Measurements from ENCODE around the gene TMEM178B. TPM values are rescaled to one million over a fixed set of nuclear protein-coding genes. Genes with fewer than 3 reads are reported as not detected.
"Not testable (repeated sequence)": the region's sequence is repeated elsewhere in the genome, so short reads cannot be mapped to it uniquely, and the experiment has no call there.

Gene TMEM178B
- total RNA-seq, 2 experiments from 2014 or later, result 0.06 to 0.21 TPM

GRCh38 chr7:141177120-141177519 lies 103.3 kb downstream of the TMEM178B start:
- H3K36me3 Mint-ChIP-seq, H3K27ac Mint-ChIP-seq, H3K9me3 Mint-ChIP-seq, DNase-seq, H3K4me3 Mint-ChIP-seq, H3K4me1 Mint-ChIP-seq: not testable (repeated sequence)
- H3K27me3 Mint-ChIP-seq, result peaks cover 22% of the 10 kb centered on the region

GRCh38 chr7:141178486-141179135 lies 104.7 kb downstream of the TMEM178B start:
- no peak overlapping the region for H3K4me3 Mint-ChIP-seq
- DNase-seq, result no peak
- H3K27me3 Mint-ChIP-seq, result peaks cover 22% of the 10 kb centered on the region
- H3K4me1 Mint-ChIP-seq, result no peaks in the 10 kb centered on the region
- H3K36me3 Mint-ChIP-seq, result no peaks in the 10 kb centered on the region
- H3K9me3 Mint-ChIP-seq, result no peaks in the 10 kb centered on the region
- H3K27ac Mint-ChIP-seq, result no peak overlapping the region

- H3K27ac Mint-ChIP-seq, result no peak overlapping the region
- no peak overlapping the region for H3K4me3 Mint-ChIP-seq
- H3K27me3 Mint-ChIP-seq, result peaks cover 15% of the 10 kb centered on the region
- no peaks in the 10 kb centered on the region for H3K4me1 Mint-ChIP-seq
- no peaks in the 10 kb centered on the region for H3K9me3 Mint-ChIP-seq
- DNase-seq, result no peak
- H3K36me3 Mint-ChIP-seq, result no peaks in the 10 kb centered on the region
These were observed 107.9 kb downstream of the TMEM178B start for GRCh38 chr7:141181812-141182211.

- H3K4me1 Mint-ChIP-seq, result no peaks in the 10 kb centered on the region
- H3K27ac Mint-ChIP-seq, result no peak overlapping the region
- H3K36me3 Mint-ChIP-seq, result no peaks in the 10 kb centered on the region
These were observed 110.8 kb downstream of the TMEM178B start for GRCh38 chr7:141184532-141185190.

GRCh38 chr7:141185369-141185967 lies 111.6 kb downstream of the TMEM178B start:
- H3K27ac Mint-ChIP-seq, result no peak overlapping the region
- H3K4me3 Mint-ChIP-seq, result no peak overlapping the region
- no peaks in the 10 kb centered on the region for H3K4me1 Mint-ChIP-seq
- H3K27me3 Mint-ChIP-seq, result peaks cover 15% of the 10 kb centered on the region
- H3K9me3 Mint-ChIP-seq, result no peaks in the 10 kb centered on the region
- no peaks in the 10 kb centered on the region for H3K36me3 Mint-ChIP-seq
- DNase-seq, result no peak

More at GRCh38 chr7:141184532-141185190, 110.8 kb downstream of the TMEM178B start:
- Mint-ChIP-seq H3K27me3 (peaks cover 19% of the 10 kb centered on the region), H3K9me3 (no peaks in the 10 kb centered on the region), H3K4me3 (no peak overlapping the region)
- DNase-seq, result no peak

GRCh38 chr7:141189231-141189630 lies 115.4 kb downstream of the TMEM178B start:
- no peak overlapping the region for H3K4me3 Mint-ChIP-seq
- peaks cover 18% of the 10 kb centered on the region for H3K27me3 Mint-ChIP-seq
- H3K27ac Mint-ChIP-seq, result no peak overlapping the region
- DNase-seq, result no peak
- no peaks in the 10 kb centered on the region for H3K36me3 Mint-ChIP-seq
- H3K4me1 Mint-ChIP-seq, result no peaks in the 10 kb centered on the region
- H3K9me3 Mint-ChIP-seq, result no peaks in the 10 kb centered on the region

GRCh38 chr7:141190495-141190894 lies 116.6 kb downstream of the TMEM178B start:
- Mint-ChIP-seq H3K27me3 (peaks cover 19% of the 10 kb centered on the region), H3K4me3 (no peak overlapping the region), H3K36me3 (no peaks in the 10 kb centered on the region), H3K9me3 (no peaks in the 10 kb centered on the region), H3K27ac (no peak overlapping the region), H3K4me1 (no peaks in the 10 kb centered on the region)
- no peak for DNase-seq

- Mint-ChIP-seq H3K27me3 (peaks cover 18% of the 10 kb centered on the region), H3K4me3 (no peak overlapping the region), H3K36me3 (no peaks in the 10 kb centered on the region), H3K9me3 (no peaks in the 10 kb centered on the region), H3K27ac (no peak overlapping the region), H3K4me1 (no peaks in the 10 kb centered on the region)
- no peak for DNase-seq
These were observed 117.4 kb downstream of the TMEM178B start for GRCh38 chr7:141191277-141191676.

- no peaks in the 10 kb centered on the region for H3K36me3 Mint-ChIP-seq
- no peak for DNase-seq
- H3K27me3 Mint-ChIP-seq, result peaks cover 23% of the 10 kb centered on the region
- no peaks in the 10 kb centered on the region for H3K4me1 Mint-ChIP-seq
- H3K4me3 Mint-ChIP-seq, result no peak overlapping the region
- no peaks in the 10 kb centered on the region for H3K9me3 Mint-ChIP-seq
- no peak overlapping the region for H3K27ac Mint-ChIP-seq
These were observed 119.2 kb downstream of the TMEM178B start for GRCh38 chr7:141193066-141193465.

GRCh38 chr7:141195722-141196121 lies 121.9 kb downstream of the TMEM178B start:
- H3K4me1 Mint-ChIP-seq, H3K36me3 Mint-ChIP-seq, H3K27ac Mint-ChIP-seq, H3K4me3 Mint-ChIP-seq, H3K9me3 Mint-ChIP-seq, DNase-seq: not testable (repeated sequence)
- H3K27me3 Mint-ChIP-seq, result peaks cover 35% of the 10 kb centered on the region

GRCh38 chr7:141198194-141198958 lies 124.5 kb downstream of the TMEM178B start:
- H3K27me3 Mint-ChIP-seq, result peaks cover 31% of the 10 kb centered on the region
- H3K4me1 Mint-ChIP-seq, result no peaks in the 10 kb centered on the region
- H3K4me3 Mint-ChIP-seq, result no peak overlapping the region
- no peak overlapping the region for H3K27ac Mint-ChIP-seq
- H3K36me3 Mint-ChIP-seq, result no peaks in the 10 kb centered on the region
- no peak for DNase-seq
- H3K9me3 Mint-ChIP-seq, result no peaks in the 10 kb centered on the region

- no peak for DNase-seq
- no peaks in the 10 kb centered on the region for H3K9me3 Mint-ChIP-seq
- no peaks in the 10 kb centered on the region for H3K4me1 Mint-ChIP-seq
- H3K27me3 Mint-ChIP-seq, result peaks cover 29% of the 10 kb centered on the region
- H3K27ac Mint-ChIP-seq, result no peak overlapping the region
- no peak overlapping the region for H3K4me3 Mint-ChIP-seq
- no peaks in the 10 kb centered on the region for H3K36me3 Mint-ChIP-seq
These were observed 126.6 kb downstream of the TMEM178B start for GRCh38 chr7:141200191-141201108.

- Mint-ChIP-seq H3K27ac (no peak overlapping the region), H3K4me3 (no peak overlapping the region), H3K27me3 (peaks cover 29% of the 10 kb centered on the region), H3K9me3 (no peaks in the 10 kb centered on the region), H3K4me1 (no peaks in the 10 kb centered on the region), H3K36me3 (no peaks in the 10 kb centered on the region)
- DNase-seq, result no peak
These were observed 127.5 kb downstream of the TMEM178B start for GRCh38 chr7:141201145-141201885.

- DNase-seq, result no peak
- H3K4me3 Mint-ChIP-seq, result no peak overlapping the region
- H3K27ac Mint-ChIP-seq, result no peak overlapping the region
- H3K36me3 Mint-ChIP-seq, result no peaks in the 10 kb centered on the region
- no peaks in the 10 kb centered on the region for H3K4me1 Mint-ChIP-seq
- H3K9me3 Mint-ChIP-seq, result no peaks in the 10 kb centered on the region
- peaks cover 25% of the 10 kb centered on the region for H3K27me3 Mint-ChIP-seq
These were observed 128.7 kb downstream of the TMEM178B start for GRCh38 chr7:141202535-141202934.
